Pons (tissue), 1 donor: Measurements from ENCODE around the gene FRMD6.
A peak's percentile ranks its signal among the peaks of the same experiment; 100 is the strongest.

Experiments
- DNase-seq: peaks from one replicate; pipeline ENCODE4 v3.0.0-alpha.2; 2016; ENCODE audit warnings: low spot score

The FRMD6 gene

DNA sequence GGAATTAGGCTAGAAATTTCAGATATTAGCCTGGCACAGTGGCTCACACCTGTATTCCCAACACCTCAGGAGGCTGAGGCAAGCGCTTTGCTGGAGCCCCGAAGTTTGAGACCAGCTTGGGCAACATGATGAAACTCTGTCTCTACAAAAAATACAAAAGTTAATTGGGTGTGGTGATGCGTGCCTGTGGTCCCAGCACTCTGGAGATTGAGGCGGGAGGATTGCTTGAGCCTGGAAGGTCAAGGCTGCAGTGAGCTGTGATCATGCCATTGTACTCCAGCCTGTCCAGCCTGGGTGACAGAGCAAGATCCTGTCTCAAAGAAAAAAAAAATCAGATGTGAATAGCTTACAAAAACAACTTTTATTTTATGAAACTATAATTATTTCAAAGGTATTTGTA, 15.1 kb downstream of the FRMD6 start:
- DNase-seq: no peak

GRCh38 chr14:51668870-51669269, 17.2 kb downstream of the FRMD6 start:
- no peak for DNase-seq

DNA sequence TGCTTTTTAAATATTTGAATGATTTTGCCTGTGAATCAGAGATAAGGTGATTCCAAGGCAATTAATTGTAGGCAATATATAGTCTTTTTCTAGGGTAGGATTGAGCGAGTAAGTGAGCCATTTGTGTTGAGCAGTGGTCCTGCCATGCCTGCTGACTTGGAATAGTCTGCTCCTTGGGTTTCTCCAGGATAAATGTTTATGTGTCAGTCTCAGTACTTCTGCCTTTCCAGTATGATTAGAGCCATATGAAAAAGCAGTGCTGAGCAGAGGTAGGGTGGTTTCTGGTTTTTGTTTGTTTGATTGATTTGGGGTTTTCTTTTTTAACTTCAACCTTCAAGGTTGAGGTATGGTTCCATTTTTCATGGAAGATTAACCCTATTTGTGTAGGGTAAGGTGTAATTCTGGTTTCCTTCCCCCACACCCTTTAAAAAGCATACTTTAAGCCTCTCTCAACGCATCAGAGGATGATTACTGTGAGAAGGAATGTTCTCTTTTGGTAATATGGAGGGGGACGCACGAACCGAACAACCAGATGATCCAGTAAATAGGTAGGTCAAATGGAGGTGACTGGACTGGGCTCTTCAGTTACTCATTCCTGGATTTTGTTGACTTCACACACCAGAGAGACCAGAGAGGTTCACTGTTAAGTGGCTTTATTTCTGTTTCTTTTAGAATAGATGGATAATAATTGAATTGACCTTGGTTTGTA, 22.7 kb downstream of the FRMD6 start:
- DNase-seq: no peak

- DNase-seq: no peak
Measured at GRCh38 chr14:51676549-51676948, 24.8 kb downstream of the FRMD6 start.

- peak; percentile 86 for DNase-seq
Measured at GRCh38 chr14:51677266-51677665, 25.6 kb downstream of the FRMD6 start.

DNA sequence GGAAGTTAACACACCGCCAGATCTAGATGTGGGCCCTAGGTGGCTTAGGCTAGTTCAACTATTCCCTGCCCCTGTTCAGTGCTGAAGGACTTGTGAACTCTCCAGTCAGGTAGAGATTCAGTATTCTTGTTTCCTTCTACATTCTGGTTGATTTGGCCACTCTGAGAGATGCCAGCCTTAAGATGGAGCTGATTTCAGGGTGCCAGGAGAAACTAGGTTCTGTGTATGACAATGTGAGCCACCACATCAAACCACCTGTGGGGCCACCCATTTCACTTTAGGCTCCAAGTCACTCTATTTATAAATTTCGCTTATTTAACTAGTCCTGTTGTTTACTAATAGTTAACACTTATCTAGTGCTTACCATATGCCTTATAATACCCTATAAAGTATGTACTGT, 26.0 kb downstream of the FRMD6 start:
- DNase-seq: peak; percentile 23

- no peak for DNase-seq
Measured at GRCh38 chr14:51680031-51680430, 28.3 kb downstream of the FRMD6 start.

DNA sequence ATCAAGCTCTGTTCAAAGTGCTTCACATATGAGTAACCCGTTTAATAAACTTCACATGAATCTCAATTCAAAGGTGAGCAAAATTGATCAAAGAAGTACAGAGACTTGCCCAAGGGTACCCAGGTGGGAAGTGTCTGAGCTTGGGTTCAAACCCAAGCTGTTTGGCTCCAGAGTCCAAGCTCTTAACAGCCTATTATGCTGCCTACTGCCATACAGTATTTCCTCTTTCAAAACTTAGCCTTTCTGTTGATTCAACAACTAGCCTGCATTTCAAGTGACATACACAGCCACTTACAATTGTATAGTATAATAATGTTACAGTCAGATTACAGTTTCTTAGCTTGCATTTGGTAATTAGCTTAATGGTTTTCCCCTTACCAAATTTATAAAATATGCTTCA, 29.7 kb downstream of the FRMD6 start:
- DNase-seq: no peak

DNA sequence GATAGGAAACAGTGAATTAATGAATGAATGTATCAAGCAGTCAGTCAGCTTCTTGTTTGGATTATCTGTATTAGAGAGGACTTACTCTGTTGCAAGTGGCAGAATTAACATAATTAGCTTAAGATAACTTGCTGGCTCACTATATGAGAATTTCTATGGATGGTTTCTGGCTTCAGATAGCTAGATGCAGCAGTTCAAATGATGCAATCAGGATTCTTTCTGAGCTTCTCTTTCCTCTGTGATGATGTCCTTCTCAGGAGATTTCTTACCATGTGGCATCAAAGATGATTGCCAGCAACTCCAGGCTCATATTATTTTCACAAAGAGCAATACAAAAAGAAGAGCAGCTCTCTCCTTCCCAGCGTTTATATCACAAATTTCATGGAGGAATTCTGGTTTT, 30.7 kb downstream of the FRMD6 start:
- DNase-seq: no peak

DNA sequence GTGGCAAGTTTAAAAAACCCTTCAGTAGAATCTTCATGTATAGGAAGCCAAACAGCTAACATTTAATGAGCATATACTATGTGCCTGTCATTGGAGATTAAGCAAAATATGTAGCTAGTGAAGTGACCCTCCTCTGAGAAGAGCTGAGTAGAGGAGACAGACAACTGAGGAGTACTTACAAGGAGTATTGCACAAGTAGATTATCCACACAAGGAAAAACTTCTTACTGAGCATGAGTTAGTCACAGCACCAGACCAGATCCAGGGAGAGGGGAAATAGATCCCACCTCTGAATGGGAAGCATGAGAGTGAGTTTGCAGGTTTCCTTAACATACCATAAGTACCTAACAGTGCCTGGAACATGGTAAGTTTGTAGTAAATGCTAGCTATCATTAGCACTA, 33.0 kb downstream of the FRMD6 start:
- no peak for DNase-seq

DNA sequence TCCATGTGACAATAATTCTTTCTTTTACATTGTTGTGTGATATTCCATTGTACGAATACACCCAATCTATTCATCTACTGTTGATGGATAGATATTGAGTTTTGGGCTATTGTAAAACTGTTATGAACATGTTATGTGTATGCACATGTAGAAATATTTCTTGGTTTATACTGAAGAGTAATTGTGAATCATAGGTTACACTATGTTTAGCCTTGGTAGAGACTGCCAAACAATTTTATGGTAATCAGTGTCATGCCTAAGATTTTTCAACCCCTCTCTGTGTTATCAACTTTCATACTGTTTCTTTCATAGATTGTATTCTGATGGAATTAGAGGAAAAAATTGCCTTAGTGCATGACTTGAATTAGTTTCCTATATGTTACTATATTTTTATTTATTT, 39.5 kb downstream of the FRMD6 start:
- DNase-seq: no peak

- no peak for DNase-seq
Measured at GRCh38 chr14:51692646-51693045, 40.9 kb downstream of the FRMD6 start.

DNA sequence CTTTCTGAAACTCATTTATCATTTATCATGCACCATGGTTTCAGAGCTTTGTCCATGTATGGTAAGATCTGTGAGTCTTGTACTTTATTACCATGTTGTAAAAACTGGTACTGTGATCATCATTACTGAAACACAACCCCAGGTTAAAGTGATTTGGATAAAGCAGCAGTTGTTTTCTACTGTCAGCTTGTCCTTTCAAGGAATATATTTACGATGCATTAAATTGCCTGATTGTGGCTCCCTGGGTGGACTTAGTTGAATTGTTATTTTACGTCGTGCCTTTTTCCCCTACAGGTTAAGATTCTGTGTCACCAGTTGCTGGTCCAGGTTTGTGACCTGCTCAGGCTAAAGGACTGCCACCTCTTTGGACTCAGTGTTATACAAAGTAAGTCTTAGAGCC, 46.1 kb downstream of the FRMD6 start:
- no peak for DNase-seq

DNA sequence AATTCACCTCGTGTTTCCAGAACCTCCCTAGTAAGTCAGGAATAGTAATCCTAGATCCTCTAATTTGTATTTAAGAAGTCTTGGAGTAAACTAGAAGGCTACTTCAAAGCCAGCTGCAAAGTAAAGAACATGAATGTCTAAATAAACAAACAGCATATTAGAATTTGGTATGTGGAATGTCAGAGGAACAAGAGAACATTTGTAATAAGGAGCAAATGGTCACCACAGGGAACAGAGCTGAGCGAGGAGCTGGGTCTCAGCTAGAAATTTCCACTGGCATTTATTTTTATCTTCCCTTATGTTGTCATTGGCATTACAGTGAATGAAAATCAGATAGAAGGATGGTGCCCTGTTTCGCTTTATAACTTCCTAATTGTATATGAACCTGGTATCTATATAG, 50.2 kb downstream of the FRMD6 start:
- no peak for DNase-seq

DNA sequence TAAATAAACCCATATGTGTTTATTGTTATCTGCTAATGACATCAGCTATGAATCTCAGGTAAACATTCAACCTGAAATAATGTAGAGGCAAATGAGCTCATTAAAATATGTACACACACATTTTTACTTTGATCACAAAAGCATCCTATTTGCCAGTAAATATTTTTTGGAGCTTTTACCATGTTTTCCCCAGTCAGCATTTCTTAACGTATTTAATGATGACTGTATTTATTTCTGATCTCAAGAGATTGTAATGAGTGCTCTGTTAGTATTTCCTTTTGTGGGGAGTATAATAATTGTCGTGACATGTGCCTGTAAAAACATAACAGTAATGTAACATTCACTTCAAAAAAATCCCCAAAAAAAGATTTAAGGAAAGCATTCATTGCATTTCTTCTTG, 52.1 kb downstream of the FRMD6 start:
- no peak for DNase-seq

GRCh38 chr14:51704545-51704944, 52.8 kb downstream of the FRMD6 start:
- peak; percentile 5 for DNase-seq

DNA sequence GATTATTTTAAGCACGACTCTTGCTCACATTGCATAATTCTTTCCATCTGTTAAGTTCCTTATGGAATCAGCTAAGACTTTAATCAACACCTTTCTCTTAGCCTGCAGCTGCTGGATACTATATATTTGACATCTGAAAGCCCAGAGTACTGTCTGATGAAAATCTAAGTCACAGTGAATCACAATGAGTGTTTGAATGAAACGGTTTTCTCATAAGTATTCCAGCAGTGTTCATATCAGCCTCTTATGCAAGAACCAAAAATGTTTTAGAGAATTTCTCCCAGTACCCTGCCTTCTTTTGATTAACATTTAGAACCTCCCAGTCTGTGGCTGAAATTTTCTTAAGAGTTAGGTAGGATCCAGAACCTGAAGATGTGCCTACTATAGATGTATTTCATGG, 55.6 kb downstream of the FRMD6 start:
- DNase-seq: no peak

- no peak for DNase-seq
Measured at GRCh38 chr14:51711505-51711904, 59.8 kb downstream of the FRMD6 start.

DNA sequence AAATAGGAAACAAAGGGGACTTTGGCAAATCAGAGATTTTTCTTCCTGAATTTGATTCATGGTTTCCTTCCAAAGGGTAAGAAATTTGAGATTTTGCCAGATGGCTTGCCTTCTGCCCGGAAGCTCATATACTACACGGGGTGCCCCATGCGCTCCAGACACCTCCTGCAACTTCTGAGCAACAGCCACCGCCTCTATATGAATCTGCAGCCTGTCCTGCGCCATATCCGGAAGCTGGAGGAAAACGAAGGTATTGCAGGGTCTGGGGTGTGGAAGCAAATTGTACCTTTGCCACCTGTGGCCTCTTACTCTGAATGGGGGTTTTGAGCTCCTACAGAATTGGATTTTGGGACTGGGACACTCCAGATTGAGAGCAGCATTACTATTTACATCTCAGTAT, 63.5 kb downstream of the FRMD6 start:
- no peak for DNase-seq

DNA sequence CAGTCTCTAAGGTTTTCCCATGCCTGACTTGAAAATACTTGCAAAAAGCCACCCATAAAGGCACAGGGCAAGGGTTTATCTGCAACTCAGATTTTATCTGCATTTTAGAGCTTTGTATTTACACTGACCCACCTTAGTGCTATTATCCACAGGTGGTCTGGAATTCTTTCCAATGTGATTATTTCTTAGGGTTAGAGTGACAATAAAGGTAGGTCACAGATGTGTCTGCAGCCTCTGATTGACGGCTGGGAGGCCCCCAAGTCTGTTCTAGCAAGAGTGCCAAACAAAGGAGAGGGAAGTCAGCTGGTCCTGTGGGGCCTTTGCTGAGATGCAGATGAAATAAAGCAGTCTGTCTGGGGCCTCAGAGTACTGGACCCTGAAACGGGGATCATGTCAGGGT, 64.0 kb downstream of the FRMD6 start:
- no peak for DNase-seq

DNA sequence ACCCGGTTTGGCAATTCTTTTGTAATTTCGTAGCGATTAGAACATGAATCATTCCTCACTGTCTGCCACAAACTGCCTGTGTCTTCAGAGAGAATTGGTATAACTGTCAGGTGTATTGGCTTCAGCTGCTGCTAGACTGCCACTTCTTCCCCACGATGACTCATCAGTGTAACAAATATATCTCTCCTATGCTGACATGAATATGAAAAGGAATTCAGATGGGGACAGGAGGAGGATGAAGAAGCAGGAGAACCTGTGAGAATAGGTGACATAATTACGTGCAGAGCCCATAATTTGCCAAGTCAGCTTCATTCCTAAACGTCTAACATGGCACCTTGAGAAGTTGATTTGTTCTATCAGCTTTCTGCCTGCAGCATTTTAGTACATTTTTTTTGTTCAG, 64.9 kb downstream of the FRMD6 start:
- no peak for DNase-seq

- peak; percentile 28 for DNase-seq
Measured at GRCh38 chr14:51717766-51718165, 66.1 kb downstream of the FRMD6 start.

GRCh38 chr14:51719955-51720354, 68.2 kb downstream of the FRMD6 start:
- no peak for DNase-seq

DNA sequence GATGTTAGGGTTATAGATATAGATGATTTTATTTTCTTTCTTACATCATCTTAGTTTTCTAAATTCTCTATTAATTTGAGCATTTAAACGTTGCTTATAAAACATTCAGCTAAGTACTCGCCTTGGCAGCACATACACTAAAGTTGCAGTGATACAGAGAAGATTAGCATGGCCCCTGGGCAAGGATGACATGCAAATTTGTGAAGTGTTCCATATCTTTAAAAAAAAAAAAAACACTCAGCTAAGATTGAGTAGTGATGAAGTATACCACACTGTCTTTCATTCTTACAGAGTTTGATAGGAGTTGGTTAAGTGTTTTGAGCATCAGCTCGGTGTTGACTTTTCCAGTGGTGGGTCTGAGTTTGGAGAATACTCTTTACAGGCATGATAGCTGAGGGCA, 72.3 kb downstream of the FRMD6 start:
- no peak for DNase-seq

DNA sequence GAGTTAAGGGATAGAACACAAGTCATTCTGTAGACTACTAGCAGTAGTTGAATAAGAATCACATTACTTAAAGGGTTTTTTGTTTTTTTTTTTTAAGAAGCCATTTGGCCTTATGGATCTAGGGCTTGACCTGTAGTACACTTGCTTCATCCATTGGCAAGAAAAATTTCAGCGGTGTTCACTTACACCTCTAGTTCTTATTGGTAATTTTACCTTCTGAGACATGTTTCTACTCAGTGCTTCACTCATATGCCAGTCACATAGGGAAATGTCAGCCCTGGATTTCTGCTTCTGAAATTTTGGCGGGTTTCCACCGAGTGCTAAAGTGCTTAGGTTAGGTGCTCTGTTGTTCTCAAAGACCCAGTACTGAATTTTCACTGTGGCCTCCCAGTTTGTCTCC, 72.9 kb downstream of the FRMD6 start:
- DNase-seq: no peak
